Right renal cortex interstitium (tissue), 3 donors: ENCODE results near the gene ZNF677. TPM values are rescaled to one million over a fixed set of nuclear protein-coding genes. Genes with fewer than 3 reads are reported as not detected.
"Not testable (repeated sequence)": the region's sequence is repeated elsewhere in the genome, so short reads cannot be mapped to it uniquely, and the experiment has no call there.

ENCODE experiments used
- DNase-seq, 3 donors: peaks; one replicate each; pipeline ENCODE4 v3.0.0-alpha.2; 2013; ENCODE audit warnings: low read depth in 3 of 3, low spot score in 2 of 3
- polyA plus RNA-seq, 3 donors: library from polyadenylated mRNA; unstranded; fragments of 120-200 nt; gene quantifications; one replicate each; pipeline ENCODE4 v1.2.1, GENCODE V29; 2013; ENCODE audit not compliant: insufficient read length in 3 of 3

Gene ZNF677
- polyA plus RNA-seq, result 10 to 100 TPM; 51.9 to 53.7 (median 52.7) TPM

DNA sequence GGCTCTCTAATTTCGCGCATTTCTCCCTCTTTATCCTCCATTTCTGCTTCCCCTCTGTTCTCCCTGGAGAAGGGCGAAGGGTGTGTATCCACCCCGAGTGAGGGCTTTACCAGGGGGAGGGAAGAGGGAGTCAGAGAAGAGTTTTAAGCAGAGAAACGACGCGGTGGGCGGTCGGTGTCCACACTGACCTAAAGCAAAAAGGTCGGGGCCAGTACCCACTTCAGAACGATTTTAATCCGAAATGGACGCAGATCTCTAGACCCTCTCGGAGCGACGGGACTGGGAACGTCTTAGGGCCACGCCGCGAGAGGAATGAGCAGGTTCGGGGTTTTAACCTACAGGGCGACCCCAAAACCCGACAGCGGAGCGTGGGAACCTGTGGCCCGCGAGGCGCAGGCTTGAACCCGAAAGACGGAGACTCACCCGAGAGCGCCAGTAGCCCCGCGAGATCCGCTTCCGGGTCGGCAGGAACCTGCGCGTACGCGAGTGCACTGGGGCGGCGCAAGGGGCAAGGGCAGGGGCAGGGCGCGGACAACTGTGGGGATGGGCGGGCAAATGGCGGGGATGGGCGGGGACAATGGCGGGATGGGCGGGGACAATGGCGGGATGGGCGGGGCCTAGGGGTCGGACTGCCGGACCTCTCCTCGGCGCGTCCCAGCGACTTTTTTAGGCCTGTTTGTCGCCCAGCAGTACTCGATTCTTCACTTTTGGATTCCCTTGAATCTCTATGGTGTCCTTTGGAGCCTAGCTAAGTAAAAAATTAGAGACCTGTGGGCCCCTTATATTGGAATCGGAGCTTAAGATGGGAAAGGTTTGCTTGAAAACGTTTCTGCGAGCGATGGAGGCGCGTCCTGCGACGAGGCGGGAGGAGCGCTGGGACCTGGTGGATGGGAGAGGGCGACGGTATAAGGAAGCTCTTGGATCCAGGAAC lies at the start of gene ZNF677:
Gene ZNF677 (minus strand): TSS at position 463 of the 931 bp plus-strand sequence. CDS start 3,323 bp downstream, outside the sequence.
- DNase-seq, result peak; percentile 68 to 80 (median 73)

DNA sequence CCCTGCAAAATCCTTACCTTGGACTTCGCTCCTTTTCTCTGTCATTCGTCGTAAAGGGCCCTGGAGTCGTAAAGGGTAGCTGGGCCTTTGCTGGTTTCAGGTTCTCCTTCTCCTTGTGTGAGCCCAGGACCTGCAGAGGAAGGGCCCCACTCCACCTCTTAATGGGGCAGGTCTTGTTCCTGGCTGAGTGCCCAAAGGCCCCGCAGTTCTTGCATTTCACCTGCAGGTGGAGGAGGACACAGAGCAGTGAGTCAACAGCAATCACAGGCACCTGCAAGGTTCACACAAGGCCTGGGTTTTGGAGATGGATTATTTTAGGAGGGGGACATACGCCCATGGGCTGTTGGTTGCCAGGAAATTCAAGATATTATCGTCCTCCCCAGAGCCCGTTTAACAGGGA lies 46.7 kb upstream of the ZNF677 start:
- not testable (repeated sequence) for DNase-seq

DNA sequence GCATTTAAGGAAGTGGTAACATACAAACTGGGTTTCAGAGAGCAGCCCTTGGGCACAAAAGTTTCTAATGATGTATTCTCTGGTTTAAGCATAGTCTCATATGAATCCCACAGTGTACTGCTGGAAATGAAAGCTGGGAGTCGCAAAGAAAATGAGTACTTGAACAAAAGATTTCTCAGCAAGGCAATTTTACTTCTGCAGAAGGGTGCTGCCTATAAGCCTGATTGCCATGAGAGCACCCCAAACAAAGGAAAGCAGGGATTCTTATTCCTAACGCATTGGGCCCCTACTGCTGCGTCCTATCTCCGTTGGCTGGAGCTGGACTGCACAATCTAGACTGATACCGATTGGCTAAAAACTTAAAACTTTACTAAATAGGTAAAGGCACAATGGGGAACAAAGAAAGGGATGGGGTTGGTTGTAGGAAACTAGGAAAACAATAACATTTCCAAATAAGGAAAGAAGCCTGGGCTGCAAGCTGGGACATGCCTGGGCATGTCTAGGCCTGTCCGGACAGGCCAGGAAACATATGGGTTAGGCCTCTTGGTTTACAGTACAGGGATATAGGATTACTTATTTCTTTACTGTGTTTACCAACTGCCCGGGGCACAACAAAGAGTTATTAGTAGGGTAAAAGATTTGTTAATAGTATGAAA lies 40.2 kb upstream of the ZNF677 start:
- no peak for DNase-seq

DNA sequence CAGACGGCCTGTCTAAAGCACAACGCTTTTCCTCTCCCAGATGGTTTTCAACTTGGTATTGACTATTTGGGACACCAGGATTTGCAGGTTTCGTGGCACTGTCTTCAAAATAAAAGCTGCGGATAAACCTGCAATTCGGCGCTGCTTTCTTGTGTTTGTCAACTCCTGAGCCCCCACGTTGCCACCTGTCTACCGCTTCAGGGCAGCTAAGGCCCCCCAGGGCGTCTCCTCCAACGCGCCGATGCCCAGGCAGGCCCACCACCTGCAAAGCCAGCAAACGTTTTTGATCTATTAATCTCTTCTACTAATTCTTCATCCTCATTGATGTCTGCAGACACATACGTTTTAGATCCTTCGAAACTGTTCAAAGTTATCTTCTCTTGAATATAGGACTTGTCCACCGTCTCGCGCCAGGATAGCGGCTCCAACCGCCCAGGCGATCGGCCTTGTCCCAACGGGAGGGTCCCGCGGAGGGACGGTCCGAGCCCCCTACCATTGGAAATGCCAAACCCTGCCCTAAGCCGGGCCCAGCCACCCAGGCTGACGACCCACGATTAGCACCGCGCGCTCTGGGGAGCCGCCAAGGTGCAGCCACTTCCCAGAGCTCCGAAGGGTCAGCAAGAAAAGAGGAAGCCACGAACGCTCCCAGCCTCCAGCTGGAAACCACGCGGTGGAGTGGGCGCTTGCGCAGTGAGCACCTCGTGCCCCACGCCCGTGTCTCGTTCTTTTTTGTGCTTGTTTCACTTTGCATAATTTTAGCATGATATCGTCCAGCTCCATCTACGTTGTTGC lies 36.3 kb upstream of the ZNF677 start:
- no peak for DNase-seq

DNA sequence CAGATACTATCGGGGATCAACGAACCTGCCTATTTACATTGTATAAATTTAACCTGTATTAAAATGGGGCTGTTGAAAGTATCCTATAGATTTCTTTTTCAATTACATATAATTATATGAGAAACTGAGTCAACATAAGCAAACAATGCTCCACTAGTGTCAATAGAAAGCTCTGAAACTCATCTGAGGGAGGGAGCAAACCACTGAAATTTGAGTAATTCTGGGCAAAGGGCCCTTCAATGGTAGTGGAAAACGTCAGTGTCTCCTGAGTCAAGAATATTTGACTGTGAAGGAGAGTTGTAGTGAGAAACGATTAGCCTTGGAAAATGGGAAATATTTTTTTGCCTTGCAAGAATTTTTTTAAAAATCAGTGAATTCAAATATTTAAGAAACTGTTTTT lies 30.4 kb upstream of the ZNF677 start:
- DNase-seq, result no peak

DNA sequence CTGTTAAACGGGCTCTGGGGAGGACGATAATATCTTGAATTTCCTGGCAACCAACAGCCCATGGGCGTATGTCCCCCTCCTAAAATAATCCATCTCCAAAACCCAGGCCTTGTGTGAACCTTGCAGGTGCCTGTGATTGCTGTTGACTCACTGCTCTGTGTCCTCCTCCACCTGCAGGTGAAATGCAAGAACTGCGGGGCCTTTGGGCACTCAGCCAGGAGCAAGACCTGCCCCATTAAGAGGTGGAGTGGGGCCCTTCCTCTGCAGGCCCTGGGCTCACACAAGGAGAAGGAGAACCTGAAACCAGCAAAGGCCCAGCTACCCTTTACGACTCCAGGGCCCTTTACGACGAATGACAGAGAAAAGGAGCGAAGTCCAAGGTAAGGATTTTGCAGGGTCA lies 27.3 kb upstream of the ZNF677 start:
- not testable (repeated sequence) for DNase-seq

DNA sequence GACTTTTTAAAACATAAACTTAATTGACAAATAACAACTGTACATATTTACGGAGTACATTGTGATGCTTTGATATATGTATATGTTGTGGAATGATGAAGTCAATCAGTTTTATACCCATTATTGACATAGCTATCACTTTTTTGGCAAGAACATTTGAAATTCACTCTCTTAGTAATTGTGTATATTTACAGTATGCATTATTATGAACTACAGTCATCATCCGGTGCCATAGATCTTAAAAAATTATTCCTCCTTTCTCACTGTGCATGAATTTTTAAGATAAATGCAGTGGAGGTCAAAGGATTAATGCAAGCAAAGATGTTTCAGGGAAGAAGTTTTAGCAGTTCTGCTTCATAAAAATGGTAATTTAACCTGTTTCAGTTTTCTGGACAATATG lies 20.8 kb upstream of the ZNF677 start:
- DNase-seq, result no peak

DNA sequence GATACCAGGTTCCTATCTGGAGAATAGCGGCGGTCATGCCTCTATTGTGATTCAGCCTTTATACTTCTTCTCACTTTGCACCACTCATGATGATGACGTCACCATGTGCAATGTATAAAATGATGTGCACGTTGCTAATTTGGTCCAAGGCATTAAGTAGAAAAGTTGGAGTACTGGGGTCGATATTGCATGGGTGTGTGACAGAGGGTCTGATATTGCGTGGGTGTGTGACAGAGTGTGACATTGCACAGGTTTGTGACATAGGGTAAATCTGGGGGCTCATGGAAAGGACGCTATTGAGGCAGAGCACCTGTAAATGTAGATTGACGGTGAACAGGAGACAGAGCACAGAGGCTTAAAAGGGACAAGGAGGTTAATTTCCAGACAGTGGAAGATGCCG lies 17.4 kb upstream of the ZNF677 start:
- DNase-seq, result no peak

DNA sequence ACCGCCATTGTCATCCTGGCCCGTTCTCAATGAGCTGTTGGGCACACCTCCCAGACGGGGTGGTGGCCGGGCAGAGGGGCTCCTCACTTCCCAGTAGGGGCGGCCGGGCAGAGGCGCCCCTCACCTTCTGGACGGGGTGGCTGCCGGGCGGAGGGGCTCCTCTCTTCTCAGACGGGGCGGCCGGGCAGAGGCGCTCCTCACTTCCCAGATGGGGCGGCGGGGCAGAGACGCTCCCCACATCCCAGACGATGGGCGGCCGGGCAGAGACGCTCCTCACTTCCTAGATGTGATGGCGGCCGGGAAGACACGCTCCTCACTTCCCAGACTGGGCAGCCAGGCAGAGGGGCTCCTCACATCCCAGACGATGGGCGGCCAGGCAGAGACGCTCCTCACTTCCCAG lies 15.2 kb upstream of the ZNF677 start:
- DNase-seq, result not testable (repeated sequence)

DNA sequence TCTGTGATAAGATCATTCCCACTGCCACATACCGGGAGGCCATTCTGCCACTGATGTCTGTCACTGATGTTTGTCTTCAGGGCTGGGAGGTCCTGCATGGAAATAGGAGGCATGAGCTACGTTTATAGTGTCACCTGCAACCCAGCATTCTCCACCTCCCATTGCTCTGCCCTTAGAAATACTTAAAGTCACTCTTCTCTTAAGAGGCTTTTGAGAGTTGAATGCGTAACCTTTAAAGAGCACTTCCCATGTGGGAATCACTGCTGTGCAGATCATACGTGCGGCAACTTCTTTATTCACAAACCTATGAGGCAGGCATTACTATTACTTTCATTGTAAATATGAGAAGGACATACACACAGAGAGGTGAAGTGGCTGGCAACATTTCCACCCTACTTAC lies 12.9 kb upstream of the ZNF677 start, which contains the start of gene VN1R4:
Gene VN1R4 (minus strand): TSS at position 101 of the 400 bp plus-strand sequence. CDS start 58 bp downstream, at position 43.
- DNase-seq, result not testable (repeated sequence)

DNA sequence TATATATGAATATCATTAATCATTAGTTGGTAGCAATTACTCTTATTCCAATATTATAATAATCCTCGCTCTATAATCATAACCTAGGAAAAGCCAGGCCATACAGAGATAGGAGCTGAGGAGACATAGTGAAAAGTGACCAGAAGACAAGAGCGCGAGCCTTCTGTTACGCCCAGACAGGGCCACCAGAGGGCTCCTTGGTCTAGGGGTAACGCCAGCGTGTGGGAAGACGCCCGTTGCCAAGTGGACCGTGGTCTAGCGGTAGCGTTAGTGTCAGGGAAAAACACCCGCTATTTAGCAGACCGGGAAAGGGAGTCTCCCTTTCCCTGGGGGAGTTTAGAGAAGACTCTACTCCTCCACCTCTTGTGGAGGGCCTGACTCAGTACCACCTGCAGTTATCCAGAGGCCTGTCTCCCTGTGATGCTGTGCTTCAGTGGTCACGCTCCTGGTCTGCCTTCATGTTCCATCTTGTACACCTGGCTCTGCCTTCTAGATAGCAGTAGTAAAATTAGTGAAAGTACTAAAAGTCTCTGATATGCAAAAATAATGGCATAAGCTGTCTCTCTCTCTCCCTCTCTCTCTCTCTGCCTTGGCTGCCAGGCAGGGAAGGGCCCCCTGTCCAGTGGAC lies 3.2 kb upstream of the ZNF677 start, which contains the start of gene VN1R2:
Gene VN1R2 (plus strand): TSS at position 578 of the 628 bp plus-strand sequence. CDS start 84 bp downstream, outside the sequence.
- DNase-seq, result not testable (repeated sequence)

DNA sequence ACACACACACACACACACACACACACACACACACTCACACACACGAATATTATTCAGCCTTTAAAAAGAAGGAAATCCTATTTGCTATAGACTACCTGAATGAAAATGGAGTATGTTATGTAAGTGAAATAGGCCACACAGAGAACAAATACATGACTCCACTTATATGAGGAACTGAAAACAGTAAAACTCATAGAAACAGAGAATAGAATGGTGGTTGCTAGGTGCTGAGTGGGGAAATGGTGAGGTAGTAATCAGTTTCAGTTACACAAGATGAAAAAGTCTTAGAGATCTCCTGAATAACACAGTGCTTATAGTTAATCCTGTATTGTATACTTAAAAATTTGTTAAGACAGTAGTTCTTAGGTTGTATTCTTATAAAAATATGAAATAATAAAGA lies 8.2 kb downstream of the ZNF677 start:
- DNase-seq, result no peak

DNA sequence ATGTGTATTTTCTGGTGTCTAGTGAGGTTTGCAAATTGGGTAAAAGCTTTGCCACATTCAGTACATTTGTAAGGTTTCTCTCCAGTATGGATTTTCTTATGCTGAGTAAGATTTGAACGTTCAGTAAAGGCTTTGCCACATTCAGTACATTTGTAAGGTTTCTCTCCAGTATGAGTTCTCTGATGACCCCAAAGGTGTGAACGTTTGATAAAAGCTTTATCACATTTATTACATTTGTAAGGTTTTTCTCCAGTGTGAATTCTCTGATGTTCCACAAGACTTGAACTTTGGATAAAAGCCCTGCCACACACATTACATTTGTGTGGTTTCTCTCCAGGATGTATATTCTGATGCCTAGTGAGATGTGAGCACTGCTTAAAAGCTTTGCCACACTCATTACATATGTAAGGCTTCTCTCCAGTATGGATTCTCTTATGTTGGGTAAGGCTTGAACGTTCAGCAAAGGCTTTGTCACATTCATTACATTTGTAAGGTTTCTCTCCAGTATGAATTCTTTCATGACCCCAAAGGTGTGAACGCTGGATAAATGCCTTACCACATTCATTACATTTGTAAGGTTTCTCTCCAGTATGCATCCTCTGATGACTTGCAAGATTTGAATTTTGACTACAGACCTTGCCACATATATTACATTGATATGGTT lies 17.4 kb downstream of the ZNF677 start:
- DNase-seq, result no peak

DNA sequence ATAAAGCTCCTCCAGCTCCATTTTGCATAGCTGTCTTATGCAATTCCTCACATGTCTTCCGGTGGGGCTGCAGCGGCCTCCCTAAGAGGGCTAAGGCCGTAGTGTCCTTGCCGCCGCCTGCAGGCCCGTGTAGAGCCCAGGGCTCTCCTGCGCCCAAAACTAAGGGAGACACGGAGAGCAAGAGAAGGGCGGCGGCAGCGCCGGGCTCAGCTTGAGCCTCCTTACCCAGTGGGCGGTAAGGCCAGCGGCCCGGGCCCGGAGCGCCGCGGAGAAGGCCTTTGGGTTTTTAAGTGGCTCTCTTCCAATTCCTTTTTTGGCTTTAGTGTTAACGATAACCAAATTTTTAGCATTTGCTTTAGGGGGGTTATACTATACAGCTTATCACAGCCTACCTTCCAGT lies 30.1 kb downstream of the ZNF677 start:
- DNase-seq, result no peak

DNA sequence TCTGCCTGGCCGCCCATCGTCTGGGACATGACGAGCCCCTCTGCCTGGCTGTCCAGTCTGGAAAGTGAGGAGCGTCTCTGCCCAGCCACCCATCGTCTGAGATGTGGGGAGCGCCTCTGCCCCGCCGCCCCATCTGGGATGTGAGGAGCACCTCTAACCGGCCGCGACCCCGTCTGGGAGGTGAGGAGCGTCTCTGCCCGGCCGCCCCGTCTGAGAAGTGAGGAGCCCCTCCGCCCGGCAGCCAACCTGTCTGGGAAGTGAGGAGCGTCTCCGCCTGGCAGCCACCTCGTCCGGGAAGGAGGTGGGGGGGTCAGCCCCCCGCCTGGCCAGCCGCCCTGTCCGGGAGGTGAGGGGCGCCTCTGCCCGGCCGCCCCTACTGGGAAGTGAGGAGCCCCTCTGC lies 32.0 kb downstream of the ZNF677 start:
- not testable (repeated sequence) for DNase-seq

DNA sequence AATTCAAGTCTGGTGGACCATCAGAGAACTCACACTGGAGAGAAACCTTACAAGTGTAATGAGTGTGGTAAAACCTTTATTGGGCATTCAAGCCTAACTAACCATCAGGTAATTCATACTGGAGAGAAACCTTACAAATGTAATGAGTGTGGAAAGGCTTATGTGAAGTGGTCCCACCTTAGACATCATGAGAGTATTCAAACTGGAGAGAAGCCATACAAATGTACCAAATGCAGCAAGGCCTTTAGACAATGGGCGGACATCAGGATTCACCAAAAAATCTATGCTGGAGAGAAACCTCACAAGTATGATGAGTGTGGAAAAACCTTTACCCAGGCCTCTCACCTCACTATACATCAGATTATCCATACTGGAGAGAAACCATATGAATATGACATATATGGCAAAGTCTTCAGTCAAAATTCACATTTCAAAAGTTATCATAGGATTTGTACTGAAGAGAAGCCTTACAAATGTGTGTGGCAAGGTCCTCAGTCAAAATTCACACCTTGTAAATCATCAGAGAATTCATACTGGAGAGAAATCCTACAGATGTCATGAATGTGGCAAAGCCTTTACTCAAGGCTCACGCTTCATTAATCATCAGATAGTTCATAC lies 41.9 kb downstream of the ZNF677 start:
- no peak for DNase-seq

DNA sequence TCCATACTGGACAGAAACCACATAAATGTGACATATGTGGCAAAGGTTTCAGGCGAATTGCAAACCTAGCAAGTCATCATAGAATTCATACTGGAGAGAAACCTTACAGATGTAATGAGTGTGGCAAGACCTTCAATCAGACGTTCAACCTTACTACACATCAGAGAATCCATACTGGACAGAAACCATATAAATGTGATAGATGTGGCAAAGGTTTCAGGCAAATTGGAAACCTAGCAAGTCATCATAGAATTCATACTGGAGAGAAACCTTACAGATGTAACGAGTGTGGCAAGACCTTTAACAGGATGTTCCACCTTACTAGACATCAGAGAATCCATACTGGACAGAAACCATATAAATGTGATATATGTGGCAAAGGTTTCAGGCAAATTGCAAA lies 43.1 kb downstream of the ZNF677 start:
- not testable (repeated sequence) for DNase-seq

DNA sequence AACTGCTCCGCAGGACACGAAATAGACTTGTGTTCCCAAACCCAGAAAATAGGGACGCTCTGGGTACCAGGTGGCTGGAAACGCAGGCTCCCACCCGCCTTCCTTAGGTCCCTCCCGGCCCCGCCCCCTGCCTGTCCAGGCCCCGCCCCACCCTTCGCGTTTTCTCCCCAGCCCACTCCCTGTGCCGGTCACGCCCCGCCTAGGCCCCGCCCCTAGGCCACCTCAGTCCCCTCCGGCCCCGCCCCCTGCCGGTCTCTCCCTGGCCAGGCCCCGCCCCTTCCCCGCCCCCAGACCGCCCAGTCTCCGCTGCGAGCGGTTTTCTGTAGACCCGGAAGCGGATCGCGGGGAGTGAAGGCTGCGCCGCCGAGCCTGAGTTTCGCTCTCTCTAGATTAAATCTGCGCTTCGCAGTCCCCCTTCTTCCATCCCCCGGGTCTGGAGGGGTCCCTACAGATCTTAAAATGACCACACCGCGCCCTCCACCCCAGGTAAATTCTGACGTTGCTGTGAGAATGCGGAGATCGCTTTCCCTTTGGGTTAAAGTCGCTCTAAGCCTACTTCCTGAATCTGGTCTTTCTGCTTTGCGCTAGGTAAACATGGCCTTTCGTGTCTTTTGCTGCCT lies 57.8 kb downstream of the ZNF677 start:
- peak; percentile 64 to 87 (median 85) for DNase-seq
